Keratinocyte (primary cell): ENCODE data around the gene EXOC3L1. TPM values are rescaled to one million over a fixed set of nuclear protein-coding genes. Genes with fewer than 3 reads are reported as not detected.

Experiments
- DNase-seq: peaks from one replicate; pipeline ENCODE4 v3.0.0-alpha.2; 2011; ENCODE audit warnings: low read depth, missing footprints, low spot score
- FAIRE-seq: peaks from 2 replicates; lab custom pipeline; 2011; peaks lifted over from hg19 to GRCh38; lab: Jason Lieb, UNC
- H2AFZ ChIP-seq: 2 replicates; pipeline ENCODE4 v1.6.0; 2012; ENCODE audit warnings: low read length, control low read depth, inconsistent platforms; ENCODE audit not compliant: control insufficient read depth
- H3K27ac ChIP-seq: 2 replicates; pipeline ENCODE4 v1.5.1; 2011; ENCODE audit warnings: low read length; ENCODE audit not compliant: control insufficient read depth, insufficient read depth
- H3K27me3 ChIP-seq: 3 replicates; pipeline ENCODE4 v1.6.0; 2011; ENCODE audit warnings: low read length; ENCODE audit not compliant: control insufficient read depth, insufficient read depth; ENCODE audit errors: extremely low read depth
- H3K36me3 ChIP-seq, 2 experiments: 2 replicates in 1 of 2; 3 replicates in 1 of 2; pipeline ENCODE4 v1.5.1; 2011; ENCODE audit warnings: low read length in 2 of 2, mild to moderate bottlenecking in 1 of 2; ENCODE audit not compliant: control insufficient read depth in 2 of 2, insufficient read depth in 2 of 2; ENCODE audit errors: extremely low read depth in 1 of 2
- H3K4me1 ChIP-seq: 3 replicates; pipeline ENCODE4 v1.5.1; 2011; ENCODE audit warnings: low read length; ENCODE audit not compliant: control insufficient read depth, insufficient read depth; ENCODE audit errors: extremely low read depth
- H3K4me2 ChIP-seq: 3 replicates; pipeline ENCODE4 v1.6.0; 2011; ENCODE audit warnings: low read depth, low read length; ENCODE audit not compliant: control insufficient read depth, insufficient read depth; ENCODE audit errors: extremely low read depth
- H3K4me3 ChIP-seq, 3 experiments: fragments of 200-600 bp in 1 of 3; sonication (generic) in 1 of 3; 2 replicates in 2 of 3; 3 replicates in 1 of 3; pipeline ENCODE4 v1.5.1; 2011 to 2016; ENCODE audit warnings: low read length in 3 of 3, mild to moderate bottlenecking in 3 of 3, control low read depth in 2 of 3, inconsistent platforms in 1 of 3, low read depth in 1 of 3, mixed read lengths in 1 of 3, mixed run types in 1 of 3, moderate library complexity in 1 of 3; ENCODE audit not compliant: control insufficient read depth in 2 of 3, insufficient read depth in 2 of 3; ENCODE audit errors: extremely low read depth in 1 of 3
- H3K79me2 ChIP-seq: 2 replicates; pipeline ENCODE4 v1.6.0; 2012; ENCODE audit warnings: low read length; ENCODE audit not compliant: control insufficient read depth, insufficient read depth
- H3K9ac ChIP-seq: 3 replicates; pipeline ENCODE4 v1.6.0; 2011; ENCODE audit warnings: low read length; ENCODE audit not compliant: control insufficient read depth, insufficient read depth; ENCODE audit errors: extremely low read depth
- H3K9me1 ChIP-seq: 3 replicates; pipeline ENCODE4 v1.6.0; 2011; ENCODE audit warnings: low read length; ENCODE audit not compliant: control insufficient read depth, insufficient read depth; ENCODE audit errors: extremely low read depth
- H3K9me3 ChIP-seq: 2 replicates; pipeline ENCODE4 v1.5.1; 2012; ENCODE audit warnings: low read depth, low read length; ENCODE audit not compliant: control insufficient read depth
- H4K20me1 ChIP-seq: 3 replicates; pipeline ENCODE4 v1.6.0; 2011; ENCODE audit warnings: low read length; ENCODE audit not compliant: control insufficient read depth, insufficient read depth; ENCODE audit errors: extremely low read depth
- CTCF ChIP-seq, 3 experiments: IDR thresholded peaks in 1 of 3; conservative IDR thresholded peaks in 1 of 3; optimal IDR thresholded peaks in 1 of 3; 2 replicates in 2 of 3; 3 replicates in 1 of 3; pipeline versions ENCODE3 to v1.5.1; 2011; ENCODE audit warnings: low read length in 3 of 3, mild to moderate bottlenecking in 3 of 3, moderate library complexity in 2 of 3, control low read depth in 1 of 3, inconsistent platforms in 1 of 3; ENCODE audit not compliant: insufficient read depth in 2 of 3; ENCODE audit errors: extremely low read depth in 1 of 3
- EZH2 ChIP-seq: IDR thresholded peaks from one replicate; pipeline ENCODE4 v1.6.1; 2012; ENCODE audit warnings: inconsistent platforms, mild to moderate bottlenecking, low read length, moderate library complexity
- dilution Hi-C: fragments of 300-500 bp; cut with MboI; formaldehyde crosslinking; loops from one replicate; pipeline ENCODE4 v1.7.0; 2020; ENCODE audit warnings: low sequenced_read_pairs; ENCODE audit not compliant: extremely low pct_ligation_motif_present
- polyA plus RNA-seq, 5 experiments: library from polyadenylated mRNA; depleted of rRNA in 3 of 5; stranded (reverse) in 3 of 5; stranded (forward) in 1 of 5; unstranded in 1 of 5; fragments of >200 nt; gene quantifications; 1 replicate in 1 of 5; 2 replicates in 3 of 5; 3 replicates in 1 of 5; pipeline versions ENCODE4 v1.2.1 to v1.2.3, GENCODE V29; 2011 to 2012; ENCODE audit warnings: missing spikeins in 2 of 5, low read depth in 1 of 5, low replicate concordance in 1 of 5

EXOC3L1 gene
- polyA plus RNA-seq, 1 donor (not counting 4 experiments of a cell fraction or from before 2014, with no cell fraction given) = not detected

GRCh38 chr16:67207249-67208091 lies 17.5 kb upstream of the EXOC3L1 start:
- no peak for TF ChIP-seq CTCF (optimal IDR thresholded peaks at IDR 0.05 in 1 of 3, IDR thresholded peaks at IDR 0.05 in 1 of 3, conservative IDR thresholded peaks at IDR 0.05 in 1 of 3; ENCODE audit: extremely low read depth in 1 of 3, insufficient read depth in 2 of 3, low read length in 3 of 3)
- no peak for TF ChIP-seq EZH2
- Histone ChIP-seq H3K27ac (peak overlapping the region; percentile 52), H3K9me3 (no peaks in the 10 kb centered on the region), H3K27me3 (no peaks in the 10 kb centered on the region), H4K20me1 (no peaks in the 10 kb centered on the region), H3K79me2 (no peaks in the 10 kb centered on the region), H2AFZ (no peak overlapping the region), H3K9ac (peak overlapping the region; percentile 31), H3K4me2 (peak overlapping the region; percentile 48), H3K36me3 (peaks cover 3 to 16% of the 10 kb centered on the region in 2 experiments), H3K4me3 (no peak overlapping the region), H3K9me1 (peaks cover 4% of the 10 kb centered on the region), H3K4me1 (peaks cover 32% of the 10 kb centered on the region)
- peak; percentile 78 for FAIRE-seq
- DNase-seq = no peak
- dilution Hi-C loops = no loop called here

- Histone ChIP-seq H2AFZ (no peak overlapping the region), H4K20me1 (no peaks in the 10 kb centered on the region), H3K9me3 (no peaks in the 10 kb centered on the region), H3K4me1 (peaks cover 28% of the 10 kb centered on the region), H3K9ac (peak overlapping the region; percentile 31), H3K4me2 (peak overlapping the region; percentile 48), H3K79me2 (no peaks in the 10 kb centered on the region), H3K36me3 (peaks cover 3 to 19% of the 10 kb centered on the region in 2 experiments), H3K4me3 (no peak overlapping the region), H3K27me3 (no peaks in the 10 kb centered on the region), H3K9me1 (peaks cover 4% of the 10 kb centered on the region), H3K27ac (peak overlapping the region; percentile 52)
- FAIRE-seq (peak; percentile 85), DNase-seq (no peak)
- dilution Hi-C loops = no loop called here
- no peak for TF ChIP-seq CTCF (optimal IDR thresholded peaks at IDR 0.05 in 1 of 3, IDR thresholded peaks at IDR 0.05 in 1 of 3, conservative IDR thresholded peaks at IDR 0.05 in 1 of 3; ENCODE audit: extremely low read depth in 1 of 3, insufficient read depth in 2 of 3, low read length in 3 of 3)
- no peak for TF ChIP-seq EZH2
These were observed 16.9 kb upstream of the EXOC3L1 start for GRCh38 chr16:67206838-67207248.
